ENCODE data around the gene CCDC92. TPM values are rescaled to one million over a fixed set of nuclear protein-coding genes. Genes with fewer than 3 reads are reported as not detected.

The CCDC92 gene
- total and polyA plus RNA-seq, 2 donors from 2014 or later: 39.3 to 41.4 TPM

DNA sequence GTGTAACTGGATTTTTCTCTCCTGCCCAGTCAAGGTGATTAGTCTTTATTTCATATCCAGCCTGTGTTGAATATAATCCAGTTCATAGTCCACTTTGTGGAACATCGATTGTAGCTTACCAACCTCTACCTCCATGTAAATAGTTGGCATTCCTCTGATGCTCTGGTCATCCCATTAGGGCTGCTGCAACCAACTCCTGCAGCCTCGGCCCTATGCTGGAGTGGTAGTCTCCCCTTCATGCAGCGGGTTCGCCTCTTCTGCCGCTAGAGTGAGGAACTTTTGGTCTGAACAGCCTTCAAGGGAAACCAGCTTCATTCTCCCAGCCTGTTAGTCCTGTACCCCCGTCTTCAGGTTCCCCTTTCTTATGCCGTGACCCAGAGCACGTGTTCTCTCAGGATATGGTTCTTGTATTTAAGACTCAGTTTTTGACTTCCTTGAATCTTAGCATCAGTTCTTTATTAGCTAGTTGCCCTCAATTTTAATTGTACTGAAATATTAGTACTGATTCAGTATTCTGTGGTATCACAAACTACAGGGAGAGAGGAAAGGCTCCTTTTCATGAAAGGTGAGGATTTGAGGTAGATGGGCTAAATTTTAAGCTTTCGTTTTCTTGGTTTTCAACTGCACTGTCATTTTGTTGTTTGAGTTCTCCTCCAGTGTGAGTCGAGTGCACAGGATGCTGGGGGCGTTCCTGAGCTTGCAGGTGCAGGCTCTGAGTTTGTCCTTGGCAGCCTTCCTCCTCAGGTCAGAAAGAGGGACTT, 33.6 kb upstream of the CCDC92 start:
- Histone ChIP-seq H3K27me3 (ENCODE audit: control insufficient read depth, insufficient read depth, low read length) (no peaks in the 10 kb centered on the region), H3K9ac (ENCODE audit: low read length in 3 of 3) (no peak overlapping the region), H3K27ac (ENCODE audit: low read depth in 2 of 2, low read length in 2 of 2) (no peak overlapping the region), H3K4me3 (ENCODE audit: low read length in 3 of 3) (no peak overlapping the region), H3K9me3 (ENCODE audit: control insufficient read depth in 2 of 3, insufficient read depth in 1 of 3, low read length in 3 of 3) (no peaks in the 10 kb centered on the region), H3K4me1 (ENCODE audit: control insufficient read depth in 2 of 3, insufficient read depth in 2 of 3, low read depth in 1 of 3, low read length in 3 of 3) (peaks cover 0 to 8% (median 7%) of the 10 kb centered on the region in 3 donors), H3K36me3 (ENCODE audit: control insufficient read depth in 2 of 3, insufficient read depth in 3 of 3, low read length in 3 of 3) (peaks cover 5 to 22% (median 7%) of the 10 kb centered on the region in 3 donors)
- DNase-seq: no peak
- no peak for FAIRE-seq
- intact Hi-C loops (cut with DNase I): no loop called here
- TF ChIP-seq, protein P1, sequence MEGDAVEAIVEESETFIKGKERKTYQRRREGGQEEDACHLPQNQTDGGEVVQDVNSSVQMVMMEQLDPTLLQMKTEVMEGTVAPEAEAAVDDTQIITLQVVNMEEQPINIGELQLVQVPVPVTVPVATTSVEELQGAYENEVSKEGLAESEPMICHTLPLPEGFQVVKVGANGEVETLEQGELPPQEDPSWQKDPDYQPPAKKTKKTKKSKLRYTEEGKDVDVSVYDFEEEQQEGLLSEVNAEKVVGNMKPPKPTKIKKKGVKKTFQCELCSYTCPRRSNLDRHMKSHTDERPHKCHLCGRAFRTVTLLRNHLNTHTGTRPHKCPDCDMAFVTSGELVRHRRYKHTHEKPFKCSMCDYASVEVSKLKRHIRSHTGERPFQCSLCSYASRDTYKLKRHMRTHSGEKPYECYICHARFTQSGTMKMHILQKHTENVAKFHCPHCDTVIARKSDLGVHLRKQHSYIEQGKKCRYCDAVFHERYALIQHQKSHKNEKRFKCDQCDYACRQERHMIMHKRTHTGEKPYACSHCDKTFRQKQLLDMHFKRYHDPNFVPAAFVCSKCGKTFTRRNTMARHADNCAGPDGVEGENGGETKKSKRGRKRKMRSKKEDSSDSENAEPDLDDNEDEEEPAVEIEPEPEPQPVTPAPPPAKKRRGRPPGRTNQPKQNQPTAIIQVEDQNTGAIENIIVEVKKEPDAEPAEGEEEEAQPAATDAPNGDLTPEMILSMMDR (IDR thresholded peaks at IDR 0.05; ENCODE audit: borderline replicate concordance, extremely low read depth, insufficient read depth): no peak

DNA sequence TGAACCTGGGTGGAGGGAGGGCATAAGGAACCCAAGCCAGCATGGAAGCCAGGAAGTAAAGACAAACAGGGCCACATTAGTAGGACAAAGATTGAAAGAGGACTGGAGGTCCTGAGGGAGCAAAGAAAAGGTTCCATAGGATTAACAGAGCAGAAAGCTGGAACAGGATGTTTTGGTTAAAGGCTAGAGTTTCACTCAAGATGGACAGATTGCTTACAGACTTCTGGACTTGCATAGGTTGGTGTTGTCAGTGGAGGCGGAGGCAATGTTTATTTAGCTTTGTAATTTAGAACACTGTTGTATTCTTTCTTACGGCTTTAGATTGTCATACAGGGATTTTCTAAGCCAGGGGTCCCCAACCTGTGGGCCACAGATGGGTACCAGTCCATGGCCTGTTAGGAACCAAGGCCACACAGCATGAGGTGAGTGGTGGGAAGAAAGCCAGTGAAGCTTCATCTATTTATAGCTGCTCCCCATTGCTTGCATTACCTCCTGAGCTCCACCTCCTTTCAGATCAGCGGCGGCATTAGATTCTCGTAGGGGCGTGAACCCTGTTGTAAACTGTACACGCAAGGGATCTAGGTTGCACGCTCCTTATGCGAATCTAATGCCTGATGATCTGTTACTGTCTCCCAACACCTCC, 31.7 kb upstream of the CCDC92 start:
- Histone ChIP-seq H3K9me3 (ENCODE audit: control insufficient read depth in 2 of 3, insufficient read depth in 1 of 3, low read length in 3 of 3) (no peaks in the 10 kb centered on the region), H3K27ac (ENCODE audit: low read depth in 2 of 2, low read length in 2 of 2) (no peak overlapping the region), H3K9ac (ENCODE audit: low read length in 3 of 3) (no peak overlapping the region), H3K36me3 (ENCODE audit: control insufficient read depth in 2 of 3, insufficient read depth in 3 of 3, low read length in 3 of 3) (peaks cover 2 to 32% (median 11%) of the 10 kb centered on the region in 3 donors), H3K27me3 (ENCODE audit: control insufficient read depth, insufficient read depth, low read length) (no peaks in the 10 kb centered on the region), H3K4me3 (ENCODE audit: low read length in 3 of 3) (no peak overlapping the region), H3K4me1 (ENCODE audit: control insufficient read depth in 2 of 3, insufficient read depth in 2 of 3, low read depth in 1 of 3, low read length in 3 of 3) (peaks cover 0 to 8% (median 7%) of the 10 kb centered on the region in 3 donors)
- intact Hi-C loops (cut with DNase I): no loop called here
- FAIRE-seq: no peak
- TF ChIP-seq, protein P1 (IDR thresholded peaks at IDR 0.05; ENCODE audit: borderline replicate concordance, extremely low read depth, insufficient read depth): no peak
- DNase-seq: no peak

DNA sequence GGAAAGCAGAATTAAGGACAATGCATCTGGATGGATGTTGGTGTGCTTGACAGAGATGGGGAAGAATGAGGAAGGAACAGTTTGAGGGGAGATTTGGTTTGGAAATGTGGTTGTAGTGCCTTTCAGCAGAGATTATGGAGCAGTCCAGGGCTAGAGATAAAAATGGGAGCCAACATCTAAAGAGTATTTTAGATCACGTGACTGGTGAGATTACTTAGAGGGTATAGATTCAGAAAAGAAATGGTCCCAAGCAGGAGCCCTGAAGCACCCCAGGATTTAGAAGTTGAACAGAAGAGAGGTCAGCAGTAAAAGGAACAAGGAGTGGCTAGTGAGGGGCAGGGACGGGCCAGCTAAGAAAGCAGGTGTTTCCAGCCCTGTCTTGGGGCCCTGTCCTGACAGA, 30.0 kb upstream of the CCDC92 start:
- TF ChIP-seq, protein P1 (IDR thresholded peaks at IDR 0.05; ENCODE audit: borderline replicate concordance, extremely low read depth, insufficient read depth): no peak
- H3K4me3 ChIP-seq (ENCODE audit: low read length in 3 of 3): no peak overlapping the region
- no peak for FAIRE-seq
- no peak for DNase-seq
- H3K27me3 ChIP-seq (ENCODE audit: control insufficient read depth, insufficient read depth, low read length): no peaks in the 10 kb centered on the region
- no peaks in the 10 kb centered on the region for H3K9me3 ChIP-seq (ENCODE audit: control insufficient read depth in 2 of 3, insufficient read depth in 1 of 3, low read length in 3 of 3)
- no peak overlapping the region for H3K9ac ChIP-seq (ENCODE audit: low read length in 3 of 3)
- intact Hi-C loops (cut with DNase I): no loop called here
- no peak overlapping the region for H3K27ac ChIP-seq (ENCODE audit: low read depth in 2 of 2, low read length in 2 of 2)
- H3K4me1 ChIP-seq (ENCODE audit: control insufficient read depth in 2 of 3, insufficient read depth in 2 of 3, low read depth in 1 of 3, low read length in 3 of 3): peaks cover 0 to 8% (median 7%) of the 10 kb centered on the region in 3 donors
- H3K36me3 ChIP-seq (ENCODE audit: control insufficient read depth in 2 of 3, insufficient read depth in 3 of 3, low read length in 3 of 3): peaks cover 2 to 37% (median 14%) of the 10 kb centered on the region in 3 donors

Data from kidney (tissue), 14 donors.